ENCODE data around the gene MDC1.
"Not testable (repeated sequence)": the region's sequence is repeated elsewhere in the genome, so short reads cannot be mapped to it uniquely, and the experiment has no call there.

GRCh38 chr6:30723159-30723842 is 6.2 kb upstream of the MDC1 start:
- TF ChIP-seq ZBTB1 (CRISPR knock-in tag; IDR thresholded peaks at IDR 0.05; ENCODE audit: borderline replicate concordance); NR1H2 (CRISPR knock-in tag; IDR thresholded peaks at IDR 0.05; ENCODE audit: borderline replicate concordance, low read depth); ZNF530 (CRISPR knock-in tag; IDR thresholded peaks at IDR 0.05; ENCODE audit: low read depth): not testable (repeated sequence)

All from HepG2 (cell line).